ENCODE measurements around the gene CEMIP. TPM values are rescaled to one million over a fixed set of nuclear protein-coding genes. Genes with fewer than 3 reads are reported as not detected.

CEMIP gene
- total RNA-seq, 1 donor = 131 TPM

DNA sequence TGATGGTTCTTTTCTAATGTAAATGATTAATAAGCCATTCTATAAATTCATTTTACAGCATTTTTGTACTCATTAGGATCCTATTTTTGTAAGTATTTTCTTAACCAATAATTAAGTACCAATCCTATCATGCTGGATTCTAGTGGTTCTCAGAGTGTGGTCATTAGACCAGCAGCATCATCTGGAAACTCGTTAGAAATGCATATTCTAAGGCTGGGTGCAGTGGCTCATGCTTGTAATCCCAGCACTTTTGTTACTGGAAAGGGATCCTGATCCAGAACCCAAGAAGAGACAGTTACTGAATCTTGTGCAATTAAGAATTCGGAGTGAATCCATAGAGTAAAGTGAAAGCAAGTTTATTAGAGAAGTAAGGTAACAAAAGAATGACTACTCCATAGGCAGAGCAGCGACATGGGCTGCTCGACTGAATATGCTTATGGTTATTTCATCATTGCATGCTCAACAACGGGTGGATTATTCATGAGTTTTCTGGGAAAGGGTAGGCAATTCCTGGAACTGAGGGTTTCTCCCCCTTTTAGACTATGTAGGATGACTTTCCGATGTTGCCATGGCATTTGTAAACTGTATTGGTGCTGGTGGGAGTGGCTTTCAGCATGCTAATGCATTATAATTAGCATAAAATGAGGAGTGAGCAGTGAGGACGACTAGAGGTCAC lies 9.9 kb upstream of the CEMIP start:
- TF ChIP-seq, protein P1, sequence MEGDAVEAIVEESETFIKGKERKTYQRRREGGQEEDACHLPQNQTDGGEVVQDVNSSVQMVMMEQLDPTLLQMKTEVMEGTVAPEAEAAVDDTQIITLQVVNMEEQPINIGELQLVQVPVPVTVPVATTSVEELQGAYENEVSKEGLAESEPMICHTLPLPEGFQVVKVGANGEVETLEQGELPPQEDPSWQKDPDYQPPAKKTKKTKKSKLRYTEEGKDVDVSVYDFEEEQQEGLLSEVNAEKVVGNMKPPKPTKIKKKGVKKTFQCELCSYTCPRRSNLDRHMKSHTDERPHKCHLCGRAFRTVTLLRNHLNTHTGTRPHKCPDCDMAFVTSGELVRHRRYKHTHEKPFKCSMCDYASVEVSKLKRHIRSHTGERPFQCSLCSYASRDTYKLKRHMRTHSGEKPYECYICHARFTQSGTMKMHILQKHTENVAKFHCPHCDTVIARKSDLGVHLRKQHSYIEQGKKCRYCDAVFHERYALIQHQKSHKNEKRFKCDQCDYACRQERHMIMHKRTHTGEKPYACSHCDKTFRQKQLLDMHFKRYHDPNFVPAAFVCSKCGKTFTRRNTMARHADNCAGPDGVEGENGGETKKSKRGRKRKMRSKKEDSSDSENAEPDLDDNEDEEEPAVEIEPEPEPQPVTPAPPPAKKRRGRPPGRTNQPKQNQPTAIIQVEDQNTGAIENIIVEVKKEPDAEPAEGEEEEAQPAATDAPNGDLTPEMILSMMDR (IDR thresholded peaks at IDR 0.05; ENCODE audit: insufficient read depth, low read depth, low read length) = no peak
- no peak for DNase-seq (ENCODE audit: low read depth)
- no peak overlapping the region for H3K4me3 ChIP-seq (ENCODE audit: low read depth, low read length)

DNA sequence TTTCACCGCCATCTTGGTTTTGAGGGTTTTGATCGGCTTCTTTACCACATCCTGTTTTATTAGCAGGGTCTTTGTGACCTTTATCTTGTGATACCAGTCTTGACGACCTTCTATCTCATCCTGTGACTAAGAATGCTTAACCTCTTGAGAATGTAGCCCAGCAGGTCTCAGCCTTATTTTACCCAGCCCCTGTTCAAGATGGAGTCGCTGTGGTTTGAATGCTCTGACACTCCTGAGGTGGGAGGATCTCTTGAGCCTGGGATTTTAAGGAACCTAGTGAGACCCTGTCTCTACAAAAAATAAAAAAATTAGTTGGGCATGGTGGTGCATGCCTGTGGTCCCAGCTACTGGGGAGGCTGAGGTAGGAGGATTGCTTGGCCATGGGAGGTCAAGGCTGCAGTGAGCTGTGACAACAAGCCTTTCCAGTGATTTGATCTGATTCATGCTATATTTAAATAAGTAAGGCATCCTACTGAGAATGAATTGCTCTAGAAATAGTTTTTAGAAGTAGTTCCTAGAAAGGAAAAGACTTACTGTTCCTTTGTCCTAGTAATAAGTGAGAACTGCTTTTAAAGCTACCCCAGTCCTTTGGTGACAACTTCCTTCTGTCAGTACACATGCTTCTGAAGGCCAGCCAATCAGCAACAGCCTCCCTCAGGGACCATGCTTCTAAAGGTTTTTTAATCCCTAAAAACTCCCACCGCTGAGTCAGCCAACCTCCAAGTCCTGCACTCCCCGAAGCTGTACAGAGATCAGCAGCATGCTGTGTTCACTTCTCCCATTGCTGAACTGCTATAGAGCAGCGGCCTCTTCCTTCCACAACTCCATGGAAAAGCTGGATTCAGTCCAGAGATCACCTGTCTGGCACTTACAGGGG lies 9.1 kb upstream of the CEMIP start:
- no peak overlapping the region for H3K4me3 ChIP-seq (ENCODE audit: low read depth, low read length)
- TF ChIP-seq, protein P1 (IDR thresholded peaks at IDR 0.05; ENCODE audit: insufficient read depth, low read depth, low read length) = no peak
- no peak for DNase-seq (ENCODE audit: low read depth)

DNA sequence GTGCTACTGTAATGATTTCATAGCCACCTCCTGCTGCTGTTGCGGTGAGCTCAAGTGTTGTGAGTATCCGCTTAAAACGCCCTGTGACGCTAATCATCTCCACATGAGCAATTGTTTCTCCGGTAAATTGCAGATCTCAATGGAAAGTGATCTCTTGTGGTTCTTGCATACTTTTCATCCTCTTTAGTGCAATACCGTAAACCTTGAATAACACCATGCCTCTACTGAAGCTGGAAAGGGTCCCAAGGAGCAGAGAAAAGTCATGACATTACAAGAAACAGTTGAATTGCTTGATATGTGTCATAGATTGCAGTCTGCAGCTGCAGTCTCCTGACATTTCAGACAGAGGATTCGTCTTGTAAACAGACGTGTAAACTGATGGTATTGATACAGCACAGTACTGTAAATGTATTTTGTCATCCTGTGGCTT lies 6.0 kb upstream of the CEMIP start:
- TF ChIP-seq, protein P1 (IDR thresholded peaks at IDR 0.05; ENCODE audit: insufficient read depth, low read depth, low read length) = no peak
- DNase-seq (ENCODE audit: low read depth) = peak; percentile 60
- no peak overlapping the region for H3K4me3 ChIP-seq (ENCODE audit: low read depth, low read length)

DNA sequence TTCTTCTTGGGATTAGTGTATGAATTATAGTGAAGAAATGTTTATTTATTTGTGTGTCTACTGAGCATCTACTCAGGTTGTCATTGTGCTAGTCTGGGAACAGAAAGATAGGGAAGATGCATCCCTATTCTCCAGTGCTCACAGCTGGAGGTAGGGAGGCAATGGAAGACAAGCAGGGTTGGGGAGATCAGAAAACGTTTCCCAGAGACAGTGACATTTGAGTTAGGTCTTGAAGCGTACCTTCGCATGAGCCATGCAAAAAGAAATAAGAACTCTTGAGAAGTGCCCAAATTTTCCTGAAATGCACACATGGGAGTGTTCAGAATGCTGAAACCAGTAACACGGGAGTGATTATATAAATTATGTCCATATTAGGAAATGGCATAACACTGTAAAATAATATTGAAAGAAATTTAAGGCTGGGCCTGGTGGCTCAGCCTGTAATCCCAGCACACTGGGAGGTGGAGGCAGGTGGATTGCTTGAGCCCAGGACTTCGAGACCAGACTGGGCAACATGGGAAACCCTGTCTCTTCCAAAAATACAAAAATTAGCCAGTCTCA lies 5.3 kb upstream of the CEMIP start:
- H3K4me3 ChIP-seq (ENCODE audit: low read depth, low read length) = no peak overlapping the region
- TF ChIP-seq, protein P1 (IDR thresholded peaks at IDR 0.05; ENCODE audit: insufficient read depth, low read depth, low read length) = no peak
- no peak for DNase-seq (ENCODE audit: low read depth)

DNA sequence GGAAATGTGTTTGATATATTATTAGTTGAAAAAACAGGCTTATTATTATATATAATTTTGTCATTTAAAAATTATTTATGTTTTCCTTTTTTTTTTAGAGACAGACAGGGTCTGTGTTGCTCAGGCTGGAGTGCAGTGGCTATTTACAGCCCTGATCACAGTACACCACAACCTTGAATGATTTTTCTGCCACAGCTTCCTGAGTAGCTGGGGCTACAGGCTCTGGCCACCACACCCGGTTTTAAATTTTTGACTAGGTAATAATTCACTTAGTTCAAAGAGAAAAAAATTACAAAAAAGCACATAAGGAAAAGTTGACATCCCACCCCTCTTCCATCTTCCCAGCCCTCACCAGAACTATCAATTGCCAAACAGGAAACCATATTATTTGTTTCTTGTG lies 4.7 kb upstream of the CEMIP start:
- no peak overlapping the region for H3K4me3 ChIP-seq (ENCODE audit: low read depth, low read length)
- TF ChIP-seq, protein P1 (IDR thresholded peaks at IDR 0.05; ENCODE audit: insufficient read depth, low read depth, low read length) = no peak
- no peak for DNase-seq (ENCODE audit: low read depth)

DNA sequence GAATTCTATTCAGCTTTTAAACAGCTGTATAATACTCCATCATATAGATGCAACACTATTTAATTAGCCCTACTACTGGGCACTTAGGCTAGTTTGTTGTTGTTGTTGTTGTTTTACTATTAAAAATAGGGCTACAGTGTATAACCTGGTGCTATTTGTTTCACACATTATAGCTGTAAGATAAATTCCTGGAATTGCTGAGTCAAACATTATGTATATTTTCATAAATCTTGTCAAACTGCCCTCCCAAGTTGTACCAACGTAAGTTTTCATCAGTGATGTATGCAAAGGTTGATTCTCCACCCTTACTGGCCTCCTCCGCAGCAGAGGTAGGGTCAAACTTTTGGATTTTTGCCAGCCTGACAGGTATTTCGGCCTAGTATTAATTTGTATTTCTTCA lies 3.8 kb upstream of the CEMIP start:
- DNase-seq (ENCODE audit: low read depth) = no peak
- TF ChIP-seq, protein P1 (IDR thresholded peaks at IDR 0.05; ENCODE audit: insufficient read depth, low read depth, low read length) = no peak
- no peak overlapping the region for H3K4me3 ChIP-seq (ENCODE audit: low read depth, low read length)
